PC-3 (cell line): ENCODE data around the gene FMO2.

ENCODE experiments used
- CTCF ChIP-seq: fragments of 300-600 bp; sonication (generic); conservative IDR thresholded peaks from 2 replicates; pipeline ENCODE4 v1.5.1; 2017; ENCODE audit warnings: antibody characterized with exemption, low read depth, mild to moderate bottlenecking, low read length
- EZH2phosphoT487 ChIP-seq: fragments of 300-600 bp; sonication (generic); IDR thresholded peaks from 2 replicates; pipeline ENCODE4 v1.6.1; 2018; ENCODE audit warnings: mild to moderate bottlenecking, antibody characterized with exemption, low read length, borderline replicate concordance

- no peak for TF ChIP-seq CTCF
- no peak for TF ChIP-seq EZH2phosphoT487
Observed at GRCh38 chr1:171252482-171252881, 67.4 kb downstream of the FMO2 start.
